ENCODE results near the gene LMBR1.

DNA sequence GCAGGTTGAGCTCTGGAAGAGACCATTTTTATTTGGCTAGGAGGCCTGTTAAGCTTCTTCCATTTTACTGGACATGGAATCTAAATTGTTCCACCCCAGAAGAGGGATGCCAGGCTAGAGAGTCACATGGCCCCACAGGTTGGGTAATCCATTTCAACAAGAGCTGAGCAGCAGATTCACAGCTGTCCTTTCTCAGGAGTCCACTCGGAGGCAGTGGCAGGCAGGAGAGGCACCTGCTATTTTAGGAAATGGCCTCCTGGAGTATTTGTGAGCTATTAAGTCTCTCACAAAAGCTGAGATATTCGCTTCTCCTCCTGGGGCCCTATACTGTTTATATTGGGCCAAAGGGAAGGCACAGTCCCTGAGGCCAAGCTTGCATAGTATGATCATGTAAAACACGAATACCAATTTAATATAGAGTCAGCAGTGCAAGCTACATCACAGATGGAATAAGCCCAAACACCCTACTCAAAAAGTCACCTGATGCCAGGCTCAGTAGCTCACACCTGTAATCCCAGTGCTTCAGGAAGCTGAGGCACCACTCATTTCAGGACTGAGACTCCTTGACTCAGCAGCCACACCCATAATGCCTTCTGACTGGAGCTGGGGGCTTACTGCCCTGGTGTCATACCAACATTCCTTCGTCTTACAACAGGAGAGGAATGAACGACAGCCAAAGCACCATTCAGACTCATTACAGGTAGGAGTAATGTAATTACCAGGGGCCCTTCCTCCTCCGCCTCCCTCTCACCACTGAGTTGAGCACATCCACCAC is 124.1 kb downstream of the LMBR1 start:
- no peak for TF ChIP-seq POLR2A (IDR thresholded peaks at IDR 0.05)
- TF ChIP-seq, protein P1, sequence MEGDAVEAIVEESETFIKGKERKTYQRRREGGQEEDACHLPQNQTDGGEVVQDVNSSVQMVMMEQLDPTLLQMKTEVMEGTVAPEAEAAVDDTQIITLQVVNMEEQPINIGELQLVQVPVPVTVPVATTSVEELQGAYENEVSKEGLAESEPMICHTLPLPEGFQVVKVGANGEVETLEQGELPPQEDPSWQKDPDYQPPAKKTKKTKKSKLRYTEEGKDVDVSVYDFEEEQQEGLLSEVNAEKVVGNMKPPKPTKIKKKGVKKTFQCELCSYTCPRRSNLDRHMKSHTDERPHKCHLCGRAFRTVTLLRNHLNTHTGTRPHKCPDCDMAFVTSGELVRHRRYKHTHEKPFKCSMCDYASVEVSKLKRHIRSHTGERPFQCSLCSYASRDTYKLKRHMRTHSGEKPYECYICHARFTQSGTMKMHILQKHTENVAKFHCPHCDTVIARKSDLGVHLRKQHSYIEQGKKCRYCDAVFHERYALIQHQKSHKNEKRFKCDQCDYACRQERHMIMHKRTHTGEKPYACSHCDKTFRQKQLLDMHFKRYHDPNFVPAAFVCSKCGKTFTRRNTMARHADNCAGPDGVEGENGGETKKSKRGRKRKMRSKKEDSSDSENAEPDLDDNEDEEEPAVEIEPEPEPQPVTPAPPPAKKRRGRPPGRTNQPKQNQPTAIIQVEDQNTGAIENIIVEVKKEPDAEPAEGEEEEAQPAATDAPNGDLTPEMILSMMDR (IDR thresholded peaks at IDR 0.05) = no peak

Data from esophagus squamous epithelium (tissue), 4 donors.